ENCODE data around the gene LRP6. TPM values are rescaled to one million over a fixed set of nuclear protein-coding genes. Genes with fewer than 3 reads are reported as not detected.

The LRP6 gene
- total and polyA plus RNA-seq, 2 experiments from 2014 or later = 29.1 to 73.8 TPM

DNA sequence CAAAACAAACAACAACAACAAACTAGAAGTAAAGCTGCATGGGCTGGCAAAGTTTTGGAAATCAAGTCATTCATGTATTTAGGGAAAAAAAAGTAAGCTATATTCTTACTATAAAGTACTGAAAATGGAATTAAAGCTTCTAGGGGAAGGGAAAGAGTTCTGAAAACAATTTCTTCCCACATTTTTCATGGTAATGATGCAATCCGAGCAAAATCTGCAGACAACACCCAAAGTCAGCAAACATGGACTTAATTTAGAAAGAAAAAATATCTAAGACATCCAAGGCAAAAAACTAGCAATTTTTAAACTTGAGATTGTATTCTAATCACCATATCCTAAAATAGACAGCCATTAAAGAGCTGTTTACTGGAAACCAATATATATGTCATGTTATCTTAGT is 86.3 kb downstream of the LRP6 start:
- ATAC-seq = no peak
- Mint-ChIP-seq H3K4me3 (no peak overlapping the region), H3K4me1 (peaks cover 3% of the 10 kb centered on the region; the same call in 2 of the 3 replicates), H3K27me3 (ENCODE audit: insufficient read depth, low read depth, poor library complexity) (no peaks in the 10 kb centered on the region), H3K9me3 (no peaks in the 10 kb centered on the region), H3K27ac (peak overlapping the region; percentile 77), H3K36me3 (ENCODE audit: low read depth) (peaks cover 14% of the 10 kb centered on the region; the same call in 2 of the 3 replicates)
- no peaks in the 10 kb centered on the region for H3K4me1 ChIP-seq (ENCODE audit: insufficient read depth)
- 0 out of 2 replicates have a peak overlapping the region, but pooled peaks have one; percentile 0 for H3K27ac ChIP-seq (ENCODE audit: low read depth)
- no peak overlapping the region for H3K4me3 ChIP-seq
- TF ChIP-seq, protein P1, sequence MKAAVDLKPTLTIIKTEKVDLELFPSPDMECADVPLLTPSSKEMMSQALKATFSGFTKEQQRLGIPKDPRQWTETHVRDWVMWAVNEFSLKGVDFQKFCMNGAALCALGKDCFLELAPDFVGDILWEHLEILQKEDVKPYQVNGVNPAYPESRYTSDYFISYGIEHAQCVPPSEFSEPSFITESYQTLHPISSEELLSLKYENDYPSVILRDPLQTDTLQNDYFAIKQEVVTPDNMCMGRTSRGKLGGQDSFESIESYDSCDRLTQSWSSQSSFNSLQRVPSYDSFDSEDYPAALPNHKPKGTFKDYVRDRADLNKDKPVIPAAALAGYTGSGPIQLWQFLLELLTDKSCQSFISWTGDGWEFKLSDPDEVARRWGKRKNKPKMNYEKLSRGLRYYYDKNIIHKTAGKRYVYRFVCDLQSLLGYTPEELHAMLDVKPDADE (IDR thresholded peaks at IDR 0.05) = no peak
- TF ChIP-seq ZNF114 (CRISPR knock-in tag; IDR thresholded peaks at IDR 0.05) (no peak), EZH2 (IDR thresholded peaks at IDR 0.05; ENCODE audit: low read depth, unreplicated experiment) (no peak), CREB1 (CRISPR knock-in tag; IDR thresholded peaks at IDR 0.05; ENCODE audit: low read depth) (no peak), EZH2phosphoT487 (IDR thresholded peaks at IDR 0.05; ENCODE audit: unreplicated experiment) (no peak)
- H3K36me3 ChIP-seq (ENCODE audit: insufficient read depth) = peaks cover 10% of the 10 kb centered on the region
- no peak for DNase-seq (ENCODE audit: low spot score)
- 0 out of 2 replicates have a peak, but pooled peaks cover 3% of the 10 kb centered on the region for H4K20me1 ChIP-seq (replicated peaks; ENCODE audit: insufficient read depth)
- H3K4me2 ChIP-seq = no peak overlapping the region
- no peaks in the 10 kb centered on the region for H3F3A ChIP-seq (replicated peaks; ENCODE audit: low read depth)
- no peak overlapping the region for H2AFZ ChIP-seq
- H3K79me2 ChIP-seq (replicated peaks; ENCODE audit: insufficient read depth) = peaks cover 67% of the 10 kb centered on the region
- H3K27me3 ChIP-seq (ENCODE audit: insufficient read depth) = no peaks in the 10 kb centered on the region
- H3K9me2 ChIP-seq (ENCODE audit: insufficient read depth) = no peaks in the 10 kb centered on the region

- H3K4me1 Mint-ChIP-seq = no peaks in the 10 kb centered on the region; the same call in 2 of the 3 replicates
- no peak for ATAC-seq
- no peak for TF ChIP-seq STAT1 (IDR thresholded peaks at IDR 0.05; ENCODE audit: unreplicated experiment)
- TF ChIP-seq, protein P2, sequence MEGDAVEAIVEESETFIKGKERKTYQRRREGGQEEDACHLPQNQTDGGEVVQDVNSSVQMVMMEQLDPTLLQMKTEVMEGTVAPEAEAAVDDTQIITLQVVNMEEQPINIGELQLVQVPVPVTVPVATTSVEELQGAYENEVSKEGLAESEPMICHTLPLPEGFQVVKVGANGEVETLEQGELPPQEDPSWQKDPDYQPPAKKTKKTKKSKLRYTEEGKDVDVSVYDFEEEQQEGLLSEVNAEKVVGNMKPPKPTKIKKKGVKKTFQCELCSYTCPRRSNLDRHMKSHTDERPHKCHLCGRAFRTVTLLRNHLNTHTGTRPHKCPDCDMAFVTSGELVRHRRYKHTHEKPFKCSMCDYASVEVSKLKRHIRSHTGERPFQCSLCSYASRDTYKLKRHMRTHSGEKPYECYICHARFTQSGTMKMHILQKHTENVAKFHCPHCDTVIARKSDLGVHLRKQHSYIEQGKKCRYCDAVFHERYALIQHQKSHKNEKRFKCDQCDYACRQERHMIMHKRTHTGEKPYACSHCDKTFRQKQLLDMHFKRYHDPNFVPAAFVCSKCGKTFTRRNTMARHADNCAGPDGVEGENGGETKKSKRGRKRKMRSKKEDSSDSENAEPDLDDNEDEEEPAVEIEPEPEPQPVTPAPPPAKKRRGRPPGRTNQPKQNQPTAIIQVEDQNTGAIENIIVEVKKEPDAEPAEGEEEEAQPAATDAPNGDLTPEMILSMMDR (conservative IDR thresholded peaks at IDR 0.05; ENCODE audit: low read depth in 2 of 2) = no peak
- no peak for TF ChIP-seq ZNF114 (CRISPR knock-in tag; IDR thresholded peaks at IDR 0.05)
- TF ChIP-seq EZH2phosphoT487 (IDR thresholded peaks at IDR 0.05; ENCODE audit: unreplicated experiment) = no peak
- TF ChIP-seq EZH2 (IDR thresholded peaks at IDR 0.05; ENCODE audit: low read depth, unreplicated experiment) = no peak
- TF ChIP-seq REST (IDR thresholded peaks at IDR 0.05; ENCODE audit: unreplicated experiment) = no peak
- no peak for TF ChIP-seq POLR2AphosphoS5 (IDR thresholded peaks at IDR 0.05; ENCODE audit: low read depth)
- TF ChIP-seq CREB1 (CRISPR knock-in tag; IDR thresholded peaks at IDR 0.05; ENCODE audit: low read depth) = no peak
- TF ChIP-seq, protein P1 (IDR thresholded peaks at IDR 0.05) = no peak
- TF ChIP-seq ZNF331 (CRISPR knock-in tag; IDR thresholded peaks at IDR 0.05; ENCODE audit: low read depth) = no peak
Measured at GRCh38 chr12:12180136-12180535, 86.7 kb downstream of the LRP6 start.

More at GRCh38 chr12:12180136-12180535, 86.7 kb downstream of the LRP6 start:
- DNase-seq (ENCODE audit: low spot score) = no peak
- H3K36me3 ChIP-seq (ENCODE audit: insufficient read depth) = peaks cover 10% of the 10 kb centered on the region
- H3F3A ChIP-seq (replicated peaks; ENCODE audit: low read depth) = no peaks in the 10 kb centered on the region
- H3K27me3 ChIP-seq (ENCODE audit: insufficient read depth) = no peaks in the 10 kb centered on the region
- H3K4me3 Mint-ChIP-seq = no peak overlapping the region
- no peaks in the 10 kb centered on the region for H3K9me3 Mint-ChIP-seq
- no peaks in the 10 kb centered on the region for H3K27me3 Mint-ChIP-seq (ENCODE audit: insufficient read depth, low read depth, poor library complexity)
- no peaks in the 10 kb centered on the region for H3K9me2 ChIP-seq (ENCODE audit: insufficient read depth)
- H3K4me2 ChIP-seq = no peak overlapping the region
- 0 out of 2 replicates have a peak, but pooled peaks cover 3% of the 10 kb centered on the region for H4K20me1 ChIP-seq (replicated peaks; ENCODE audit: insufficient read depth)
- H3K4me3 ChIP-seq = no peak overlapping the region
- H2AFZ ChIP-seq = no peak overlapping the region
- H3K36me3 Mint-ChIP-seq (ENCODE audit: low read depth) = peaks cover 14% of the 10 kb centered on the region; the same call in 2 of the 3 replicates
- peaks cover 67% of the 10 kb centered on the region for H3K79me2 ChIP-seq (replicated peaks; ENCODE audit: insufficient read depth)
- H3K27ac Mint-ChIP-seq = peak overlapping the region; percentile 20; the same call in 1 of the 2 replicates
- no peaks in the 10 kb centered on the region for H3K4me1 ChIP-seq (ENCODE audit: insufficient read depth)
- 0 out of 2 replicates have a peak overlapping the region, but pooled peaks have one; percentile 0 for H3K27ac ChIP-seq (ENCODE audit: low read depth)
